K562 (cell line): Measurements from ENCODE around the gene SMOC2. TPM values are rescaled to one million over a fixed set of nuclear protein-coding genes. Genes with fewer than 3 reads are reported as not detected.

Experiments
- ATAC-seq: fragments of 200-7000 bp; cut with Tn5 transposase; 3 replicates; pipeline ENCODE4 v1.9.1; 2020; ENCODE audit warnings: moderate library complexity
- BruUV-seq: library from RNA; stranded (reverse); fragments of 400-500 nt; replicated peaks from 2 replicates; lab custom pipeline; 2021; lab: Mats Ljungman, UMichigan
- CTCF ChIA-PET: fragments of 300-600 bp; formaldehyde crosslinking; extraction: SDS; loops from one replicate; lab custom pipeline; 2021; ENCODE audit warnings: low intra/inter-chr PET ratio; lab: Yijun Ruan, JAX
- POLR2A ChIA-PET: fragments of 300-600, 350-650 bp; sonication (Branson Sonifier 250); formaldehyde crosslinking; extraction: SDS; loops from one replicate; lab custom pipeline; 2021; ENCODE audit warnings: antibody characterized with exemption, inconsistent platforms; lab: Yijun Ruan, JAX
- DNase-seq, 4 experiments: peaks; one replicate each; pipeline versions ENCODE4 v3.0.0 to v3.0.0-alpha.2; 2011 to 2018; ENCODE audit warnings: low spot score in 3 of 4, mixed read lengths in 3 of 4; ENCODE audit errors: extremely low read depth in 1 of 4
- FAIRE-seq: peaks from 2 replicates; lab custom pipeline; 2011; peaks lifted over from hg19 to GRCh38; lab: Jason Lieb, UNC
- H2AFZ ChIP-seq: 2 replicates; pipeline ENCODE4 v1.6.0; 2011; ENCODE audit warnings: low read depth, low read length, control low read depth, inconsistent platforms
- H3K27ac ChIP-seq: fragments of 200-600 bp; 3 replicates; pipeline ENCODE4 v1.8.0; 2011; ENCODE audit warnings: low read depth, mild to moderate bottlenecking, control low read depth, inconsistent platforms, low read length, moderate library complexity, mixed read lengths; ENCODE audit errors: extremely low read depth
- H3K27me3 ChIP-seq, 2 experiments: fragments of 300-600 bp in 1 of 2; 2 replicates in 1 of 2; 3 replicates in 1 of 2; pipeline versions ENCODE4 v1.6.0 to v1.8.0; 2011; ENCODE audit warnings: inconsistent platforms in 2 of 2, low read length in 2 of 2, mild to moderate bottlenecking in 1 of 2, mixed read lengths in 1 of 2, moderate library complexity in 1 of 2; ENCODE audit not compliant: control insufficient read depth in 2 of 2, insufficient read depth in 2 of 2
- H3K36me3 ChIP-seq: fragments of 300-600 bp; 3 replicates; pipeline ENCODE4 v1.8.0; 2011; ENCODE audit warnings: mild to moderate bottlenecking, low read length, inconsistent platforms; ENCODE audit not compliant: control insufficient read depth, insufficient read depth
- H3K4me1 ChIP-seq, 2 experiments: fragments of 200-600 bp in 1 of 2; replicated peaks in 1 of 2; 2 replicates in 1 of 2; 3 replicates in 1 of 2; pipeline versions ENCODE4 v1.5.1 to v1.8.0; 2011; ENCODE audit warnings: inconsistent platforms in 2 of 2, low read length in 2 of 2, mild to moderate bottlenecking in 1 of 2, mixed read lengths in 1 of 2, moderate library complexity in 1 of 2; ENCODE audit not compliant: control insufficient read depth in 2 of 2, insufficient read depth in 2 of 2
- H3K4me2 ChIP-seq: 2 replicates; pipeline ENCODE4 v1.6.1; 2011; ENCODE audit warnings: low read length, control low read depth, inconsistent platforms, mixed read lengths; ENCODE audit not compliant: insufficient read depth
- H3K4me3 ChIP-seq: fragments of 200-600 bp; sonication (generic), shearing (Covaris generic); 2 replicates; pipeline ENCODE4 v1.5.1; 2016; ENCODE audit warnings: control low read depth, inconsistent platforms
- H3K79me2 ChIP-seq: fragments of 200-600 bp; 3 replicates; pipeline ENCODE4 v1.8.0; 2011; ENCODE audit warnings: low read length, inconsistent platforms; ENCODE audit not compliant: control insufficient read depth, insufficient read depth
- H3K9ac ChIP-seq, 2 experiments: 2 replicates each; pipeline versions ENCODE4 v1.6.0 to v1.6.1; 2011; ENCODE audit warnings: low read depth in 2 of 2, low read length in 2 of 2, control low read depth in 1 of 2, inconsistent platforms in 1 of 2, mild to moderate bottlenecking in 1 of 2, mixed read lengths in 1 of 2; ENCODE audit not compliant: insufficient read depth in 1 of 2
- H3K9me1 ChIP-seq: one replicate; pipeline ENCODE4 v1.6.0; 2011; ENCODE audit warnings: inconsistent platforms, mild to moderate bottlenecking, low read length, moderate library complexity; ENCODE audit not compliant: control insufficient read depth, insufficient read depth
- H3K9me3 ChIP-seq: replicated peaks from 2 replicates; pipeline ENCODE4 v1.5.1; 2011; ENCODE audit warnings: low read depth, low read length, inconsistent platforms; ENCODE audit not compliant: control insufficient read depth, insufficient read depth
- H4K20me1 ChIP-seq: replicated peaks from 2 replicates; pipeline ENCODE4 v1.6.1; 2011; ENCODE audit warnings: low read length, inconsistent platforms, mixed read lengths; ENCODE audit not compliant: control insufficient read depth, insufficient read depth
- ASH1L ChIP-seq: fragments of 450-650 bp; IDR thresholded peaks from 2 replicates; pipeline ENCODE4 v1.6.1; 2018; ENCODE audit warnings: borderline replicate concordance, mild to moderate bottlenecking, low read depth; ENCODE audit not compliant: partially characterized antibody
- DACH1 ChIP-seq: fragments of 450-650 bp; IDR thresholded peaks from 2 replicates; pipeline ENCODE4 v1.6.1; 2018; ENCODE audit not compliant: partially characterized antibody
- NCOA1 ChIP-seq: fragments of 450-650 bp; IDR thresholded peaks from 2 replicates; pipeline ENCODE4 v1.6.1; 2016; ENCODE audit warnings: low read depth
- PHB2 ChIP-seq: fragments of 450-650 bp; IDR thresholded peaks from 2 replicates; pipeline ENCODE4 v1.6.1; 2017; ENCODE audit warnings: low read depth
- POLR2AphosphoS5 ChIP-seq: IDR thresholded peaks from 2 replicates; pipeline ENCODE4 v1.6.1; 2011; ENCODE audit warnings: mild to moderate bottlenecking, low read depth, low read length, moderate library complexity; ENCODE audit not compliant: control insufficient read depth, insufficient read depth
- RBM15 ChIP-seq: fragments of 200-400 bp; formaldehyde crosslinking; IDR thresholded peaks from 2 replicates; pipeline ENCODE4 v1.6.1; 2018; ENCODE audit warnings: mild to moderate bottlenecking, low read length, moderate library complexity; ENCODE audit not compliant: insufficient read depth
- SRSF3 ChIP-seq: fragments of 200-400 bp; formaldehyde crosslinking; IDR thresholded peaks from 2 replicates; pipeline ENCODE4 v1.6.1; 2016; ENCODE audit warnings: mild to moderate bottlenecking, low read length, moderate library complexity; ENCODE audit not compliant: insufficient read depth
- TGIF2 ChIP-seq: sonication (generic); formaldehyde crosslinking; IDR thresholded peaks from 2 replicates; pipeline ENCODE4 v1.8.1; 2022; ENCODE audit warnings: mild to moderate bottlenecking, missing genetic modification reagents, moderate library complexity
- ZNF12 ChIP-seq: sonication (generic); formaldehyde crosslinking; IDR thresholded peaks from 2 replicates; pipeline ENCODE4 v1.4.0; 2020; ENCODE audit warnings: mild to moderate bottlenecking, missing genetic modification reagents
- ZNF184 ChIP-seq: sonication (generic); formaldehyde crosslinking; IDR thresholded peaks from 2 replicates; pipeline ENCODE4 v1.5.0; 2020; ENCODE audit warnings: missing genetic modification reagents
- ZNF518B ChIP-seq: fragments of 250-450 bp; sonication (Bioruptor Pico); IDR thresholded peaks from 2 replicates; pipeline ENCODE4 v1.5.0; 2021; ENCODE audit warnings: mild to moderate bottlenecking, moderate library complexity
- ZNF551 ChIP-seq: fragments of 250-450 bp; sonication (Bioruptor Pico); IDR thresholded peaks from 2 replicates; pipeline ENCODE4 v1.5.0; 2021; ENCODE audit warnings: mild to moderate bottlenecking, moderate library complexity
- ZNF589 ChIP-seq: fragments of 200-800 bp; sonication (Bioruptor generic); IDR thresholded peaks from 2 replicates; pipeline ENCODE4 v1.6.1; 2016; ENCODE audit warnings: low read depth, missing genetic modification characterization, missing compliant biosample characterization
- WGBS: fragments of 100-300 bp; shearing (Covaris generic); methylation state at CpG from one replicate; pipeline ENCODE4 v1.1.6; 2016; ENCODE audit warnings: low coverage, mixed read lengths; ENCODE audit not compliant: insufficient coverage; ENCODE audit errors: missing lambda C conversion rate; 5-methylcytosine and 5-hydroxymethylcytosine counted together
- in situ Hi-C: fragments of 300-500 bp; cut with MboI; formaldehyde crosslinking; loops from 4 replicates; pipeline ENCODE4 v1.15.0; 2018; ENCODE audit warnings: inconsistent platforms, mixed read lengths
- intact Hi-C: fragments of 100-400 bp; cut with micrococcal nuclease; formaldehyde crosslinking; loops from 2 replicates; pipeline ENCODE4 v1.14.2; 2022
- polyA plus RNA-seq, 8 experiments: library from polyadenylated mRNA; depleted of rRNA in 4 of 8; stranded (reverse) in 5 of 8; unstranded in 3 of 8; fragments of >200 nt; fragmentation: Nextera tagmentation in 2 of 8; fragmentation: Illumina TruSeq in 1 of 8; extraction: Ambion mirVana in 2 of 8; extraction: Trizol in 1 of 8; gene quantifications; 2 replicates each; pipeline versions ENCODE4 v1.2.1 to v1.2.3, GENCODE V29; 2011 to 2014; ENCODE audit warnings: inconsistent platforms in 1 of 8, missing spikeins in 1 of 8
- total RNA-seq, 7 experiments: library from RNA; depleted of rRNA in 6 of 7; stranded (reverse); fragments of >200 nt in 6 of 7; fragmentation: Illumina TruSeq in 2 of 7; extraction: Trizol in 2 of 7; gene quantifications; 2 replicates each; pipeline versions ENCODE4 v1.2.1 to v1.2.3, GENCODE V29; 2011 to 2021; ENCODE audit warnings: low replicate concordance in 1 of 7
- TF ChIP-seq, protein P1 (sequence below): fragments of 450-650 bp; conservative IDR thresholded peaks from 2 replicates; pipeline ENCODE4 v1.6.1; 2016; ENCODE audit warnings: missing genetic modification characterization, low read depth, mild to moderate bottlenecking, missing compliant biosample characterization, moderate library complexity

The SMOC2 gene
- total and polyA plus RNA-seq, 9 of the 15 experiments (the other 6 are each of a cell fraction or from before 2014, with no cell fraction given) = 0.45 to 2.3 (median 1.1) TPM

DNA sequence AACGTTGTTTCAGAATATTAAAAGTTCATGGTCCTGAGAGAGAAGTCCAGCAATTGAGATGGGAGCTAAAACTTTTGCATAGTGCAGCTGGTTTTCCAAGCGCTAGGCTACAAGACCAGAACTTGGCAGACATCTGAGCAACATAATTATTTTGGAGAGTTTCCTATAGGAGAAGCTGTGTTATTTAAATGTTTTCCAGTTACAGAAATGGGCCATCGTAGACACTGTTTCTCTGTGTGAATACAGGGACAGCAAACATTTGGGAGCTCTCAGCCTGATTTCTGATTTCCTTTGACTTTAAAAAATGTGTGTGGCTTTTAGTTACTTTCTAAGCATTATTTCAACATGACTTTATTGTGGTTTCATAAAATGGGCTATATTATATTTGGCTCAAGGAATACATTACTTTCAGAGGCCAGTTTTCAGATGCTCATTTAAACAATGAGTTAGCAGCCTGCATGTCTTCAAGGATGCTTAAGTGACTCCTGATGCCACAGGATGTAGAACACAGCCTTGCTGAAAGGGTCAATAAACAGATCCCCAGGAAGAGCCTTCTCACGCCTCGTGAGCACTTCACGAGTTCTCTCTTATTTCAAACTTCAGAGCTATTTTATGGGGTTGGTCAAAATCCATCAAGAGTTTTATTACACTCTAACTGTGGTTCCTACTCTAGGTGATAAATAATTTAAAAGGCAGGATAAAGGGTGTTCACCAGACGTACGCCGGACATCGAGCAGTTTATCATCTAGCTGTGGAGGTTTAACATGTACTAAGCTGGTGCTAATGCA lies 193.8 kb downstream of the SMOC2 start:
- Histone ChIP-seq H3K79me2 (no peaks in the 10 kb centered on the region), H3K4me3 (no peak overlapping the region), H3K4me2 (no peak overlapping the region), H2AFZ (no peak overlapping the region), H3K27me3 (peaks cover 0 to 9% of the 10 kb centered on the region in 2 experiments; a peak in 3 of 5 replicates), H3K36me3 (no peaks in the 10 kb centered on the region), H3K9me1 (no peaks in the 10 kb centered on the region), H3K4me1 (no peaks in the 10 kb centered on the region), H3K9me3 (no peaks in the 10 kb centered on the region), H3K27ac (no peak overlapping the region), H4K20me1 (no peaks in the 10 kb centered on the region), H3K9ac (no peak overlapping the region)
- in situ Hi-C loops (loop anchor here (10.0 kb wide), 1 partner anchor 1890 kb away; no protein-coding TSS in a partner anchor), intact Hi-C loops (no loop called here)
- DNase-seq = no peak
- ChIA-PET CTCF (no interaction called here), POLR2A (no interaction called here)
- no peak for ATAC-seq
- 19% methylated on average over 10 of the region's 10 CpGs for WGBS
- FAIRE-seq = no peak
- no TSS peak for BruUV-seq
- TF ChIP-seq TGIF2 (CRISPR knock-in tag) = no peak
- TF ChIP-seq RBM15 = no peak
- no peak for TF ChIP-seq SRSF3
- no peak for TF ChIP-seq DACH1
- TF ChIP-seq, protein P1, sequence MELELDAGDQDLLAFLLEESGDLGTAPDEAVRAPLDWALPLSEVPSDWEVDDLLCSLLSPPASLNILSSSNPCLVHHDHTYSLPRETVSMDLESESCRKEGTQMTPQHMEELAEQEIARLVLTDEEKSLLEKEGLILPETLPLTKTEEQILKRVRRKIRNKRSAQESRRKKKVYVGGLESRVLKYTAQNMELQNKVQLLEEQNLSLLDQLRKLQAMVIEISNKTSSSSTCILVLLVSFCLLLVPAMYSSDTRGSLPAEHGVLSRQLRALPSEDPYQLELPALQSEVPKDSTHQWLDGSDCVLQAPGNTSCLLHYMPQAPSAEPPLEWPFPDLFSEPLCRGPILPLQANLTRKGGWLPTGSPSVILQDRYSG (tag) = no peak
- TF ChIP-seq ZNF551 (CRISPR knock-in tag) = no peak
- no peak for TF ChIP-seq PHB2
- no peak for TF ChIP-seq ZNF518B (CRISPR knock-in tag)
- no peak for TF ChIP-seq ZNF184
- no peak for TF ChIP-seq ZNF589
- no peak for TF ChIP-seq ASH1L
- TF ChIP-seq NCOA1 = no peak
- TF ChIP-seq POLR2AphosphoS5 = no peak
- TF ChIP-seq ZNF12 = no peak
